HepG2 (cell line): Measurements from ENCODE around the gene P2RX1. TPM values are rescaled to one million over a fixed set of nuclear protein-coding genes. Genes with fewer than 3 reads are reported as not detected.

ENCODE experiments used
- ATAC-seq: fragments of 200-7000 bp; cut with Tn5 transposase; 3 replicates; pipeline ENCODE4 v1.9.1; 2020; ENCODE audit warnings: mild to moderate bottlenecking, moderate library complexity
- BruUV-seq: library from RNA; stranded (reverse); fragments of 400-500 nt; replicated peaks from 2 replicates; lab custom pipeline; 2021; lab: Mats Ljungman, UMichigan
- CTCF ChIA-PET: fragments of 300-600 bp; formaldehyde crosslinking; extraction: SDS; loops from one replicate; lab custom pipeline; 2021; ENCODE audit warnings: low total read pairs, inconsistent platforms, low intra/inter-chr PET ratio; lab: Yijun Ruan, JAX
- POLR2A ChIA-PET: fragments of 350-600 bp; sonication (Branson Sonifier 250); formaldehyde crosslinking; loops from one replicate; lab custom pipeline; 2020; ENCODE audit warnings: antibody characterized with exemption, inconsistent platforms; lab: Yijun Ruan, JAX
- DNase-seq: peaks from one replicate; pipeline ENCODE4 v3.0.0-alpha.2; 2015; ENCODE audit warnings: low spot score
- FAIRE-seq: peaks from 3 replicates; lab custom pipeline; 2011; peaks lifted over from hg19 to GRCh38; lab: Jason Lieb, UNC
- H2AFZ ChIP-seq: one replicate; pipeline ENCODE4 v1.6.1; 2011; ENCODE audit warnings: low read length, inconsistent platforms
- H3K27ac ChIP-seq: fragments of 300-600 bp; 3 replicates; pipeline ENCODE4 v1.8.0; 2011; ENCODE audit warnings: mixed run types, mild to moderate bottlenecking, mixed read lengths, low read length, inconsistent platforms; ENCODE audit not compliant: insufficient read depth; ENCODE audit errors: extremely low read length
- H3K27me3 ChIP-seq, 2 experiments: fragments of 200-600 bp in 1 of 2; 2 replicates in 1 of 2; 3 replicates in 1 of 2; pipeline versions ENCODE4 v1.6.0 to v1.8.0; 2011; ENCODE audit warnings: low read length in 2 of 2, mild to moderate bottlenecking in 2 of 2, moderate library complexity in 2 of 2, inconsistent platforms in 1 of 2; ENCODE audit not compliant: insufficient read depth in 2 of 2, control insufficient read depth in 1 of 2
- H3K36me3 ChIP-seq, 2 experiments: fragments of 200-600 bp in 1 of 2; replicated peaks in 1 of 2; 2 replicates in 1 of 2; 3 replicates in 1 of 2; pipeline versions ENCODE4 v1.5.1 to v1.8.0; 2011; ENCODE audit warnings: low read length in 2 of 2, inconsistent platforms in 1 of 2; ENCODE audit not compliant: insufficient read depth in 2 of 2, control insufficient read depth in 1 of 2
- H3K4me1 ChIP-seq: 2 replicates; pipeline ENCODE4 v1.5.1; 2012; ENCODE audit warnings: low read length, inconsistent platforms; ENCODE audit not compliant: insufficient read depth
- H3K4me2 ChIP-seq: 2 replicates; pipeline ENCODE4 v1.6.0; 2011; ENCODE audit warnings: low read depth, low read length, inconsistent platforms
- H3K4me3 ChIP-seq, 3 experiments: fragments of 200-600 bp in 1 of 3; sonication (generic), shearing (Covaris generic) in 1 of 3; replicated peaks in 1 of 3; 2 replicates each; pipeline ENCODE4 v1.5.1; 2011 to 2016; ENCODE audit warnings: low read length in 3 of 3, inconsistent platforms in 2 of 3, low read depth in 2 of 3, mild to moderate bottlenecking in 2 of 3, control low read depth in 1 of 3, mixed read lengths in 1 of 3; ENCODE audit not compliant: insufficient read depth in 1 of 3
- H3K79me2 ChIP-seq: one replicate; pipeline ENCODE4 v1.6.1; 2011; ENCODE audit warnings: low read length, inconsistent platforms; ENCODE audit not compliant: insufficient read depth
- H3K9ac ChIP-seq: 2 replicates; pipeline ENCODE4 v1.6.0; 2011; ENCODE audit warnings: mild to moderate bottlenecking, low read depth, low read length, inconsistent platforms; ENCODE audit not compliant: insufficient read depth
- H3K9me3 ChIP-seq: 2 replicates; pipeline ENCODE4 v1.5.1; 2012; ENCODE audit warnings: mild to moderate bottlenecking, low read length
- H4K20me1 ChIP-seq: 2 replicates; pipeline ENCODE4 v1.6.0; 2011; ENCODE audit warnings: inconsistent platforms, mild to moderate bottlenecking, low read length, moderate library complexity; ENCODE audit not compliant: insufficient read depth
- BHLHE40 ChIP-seq: IDR thresholded peaks from 2 replicates; pipeline ENCODE4 v1.6.1; 2011; ENCODE audit warnings: low read length, improper control_type of control experiment
- HNRNPH1 ChIP-seq: fragments of 200-400 bp; formaldehyde crosslinking; optimal IDR thresholded peaks from 2 replicates; pipeline ENCODE3; 2017; ENCODE audit warnings: mild to moderate bottlenecking, low read depth, low read length
- MATR3 ChIP-seq: sonication (generic); formaldehyde crosslinking; IDR thresholded peaks from 2 replicates; pipeline ENCODE4 v1.4.0; 2020; ENCODE audit warnings: missing genetic modification reagents
- NFYB ChIP-seq: sonication (generic); formaldehyde crosslinking; IDR thresholded peaks from 2 replicates; pipeline ENCODE4 v1.4.0; 2020; ENCODE audit warnings: missing genetic modification reagents
- NFYC ChIP-seq: IDR thresholded peaks from 2 replicates; pipeline ENCODE4 v1.6.1; 2016; ENCODE audit warnings: missing genetic modification reagents, missing compliant biosample characterization
- NKX3-1 ChIP-seq: sonication (generic); formaldehyde crosslinking; IDR thresholded peaks from 2 replicates; pipeline ENCODE4 v1.5.0; 2020; ENCODE audit warnings: missing genetic modification reagents
- RCOR2 ChIP-seq: IDR thresholded peaks from 2 replicates; pipeline ENCODE4 v1.6.1; 2016; ENCODE audit warnings: missing biosample characterization, missing genetic modification reagents
- SMAD1 ChIP-seq: sonication (generic); formaldehyde crosslinking; IDR thresholded peaks from 2 replicates; pipeline ENCODE4 v1.4.0; 2020; ENCODE audit warnings: missing genetic modification reagents, low read depth, mild to moderate bottlenecking, borderline replicate concordance
- ZKSCAN5 ChIP-seq: sonication (generic); formaldehyde crosslinking; IDR thresholded peaks from 2 replicates; pipeline ENCODE4 v1.5.1; 2020; ENCODE audit warnings: mild to moderate bottlenecking, missing genetic modification reagents
- ZNF225 ChIP-seq: sonication (generic); formaldehyde crosslinking; IDR thresholded peaks from 2 replicates; pipeline ENCODE4 v1.4.0; 2020; ENCODE audit warnings: mild to moderate bottlenecking, missing genetic modification reagents
- ZNF282 ChIP-seq: fragments of 450-650 bp; IDR thresholded peaks from 2 replicates; pipeline ENCODE4 v1.6.1; 2018; ENCODE audit not compliant: partially characterized antibody
- ZNF598 ChIP-seq: sonication (generic); formaldehyde crosslinking; IDR thresholded peaks from 2 replicates; pipeline ENCODE4 v1.5.1; 2020; ENCODE audit warnings: mild to moderate bottlenecking, missing genetic modification reagents, borderline replicate concordance
- ZNF614 ChIP-seq: IDR thresholded peaks from 2 replicates; pipeline ENCODE4 v1.6.1; 2018; ENCODE audit warnings: missing biosample characterization, missing genetic modification reagents, inconsistent platforms, borderline replicate concordance
- ZNF672 ChIP-seq: sonication (generic); formaldehyde crosslinking; IDR thresholded peaks from 2 replicates; pipeline ENCODE4 v1.8.1; 2022; ENCODE audit warnings: missing genetic modification reagents
- WGBS: methylation state at CpG from one replicate; pipeline ENCODE4 v1.1.6; 2017; ENCODE audit warnings: low lambda C conversion rate; 5-methylcytosine and 5-hydroxymethylcytosine counted together
- in situ Hi-C: cut with HindIII; loops from 2 replicates; pipeline ENCODE4 v1.10.0; 2017; ENCODE audit warnings: low pct_unique_long_range_greater_than_20kb; ENCODE audit not compliant: extremely low pct_ligation_motif_present
- intact Hi-C: fragments of 100-400 bp; cut with micrococcal nuclease; formaldehyde crosslinking; loops from one replicate; pipeline ENCODE4 v1.10.0; 2022; ENCODE audit not compliant: unreplicated experiment
- polyA plus RNA-seq, 8 experiments: library from polyadenylated mRNA; depleted of rRNA in 3 of 8; stranded (reverse) in 7 of 8; unstranded in 1 of 8; fragments of >200 nt; fragmentation: Illumina TruSeq in 4 of 8; extraction: Trizol in 4 of 8; gene quantifications; 2 replicates each; pipeline versions ENCODE4 v1.2.1 to v1.2.3, GENCODE V29; 2011 to 2016; ENCODE audit warnings: low read depth in 4 of 8, missing spikeins in 1 of 8, mixed read lengths in 1 of 8; ENCODE audit not compliant: insufficient read depth in 1 of 8
- total RNA-seq, 5 experiments: library from RNA; depleted of rRNA; stranded (reverse); fragments of >200 nt; fragmentation: Illumina TruSeq; extraction: Trizol; gene quantifications; 2 replicates each; pipeline ENCODE4 v1.2.3, GENCODE V29; 2016; ENCODE audit warnings: low read depth in 1 of 5
- TF ChIP-seq, protein P1 (sequence below): IDR thresholded peaks from 2 replicates; pipeline ENCODE4 v1.6.1; 2012; ENCODE audit warnings: inconsistent platforms
- TF ChIP-seq, protein P2 (sequence below): sonication (generic); formaldehyde crosslinking; IDR thresholded peaks from 2 replicates; pipeline ENCODE4 v1.8.0; 2022; ENCODE audit warnings: missing genetic modification reagents, mild to moderate bottlenecking, inconsistent platforms, borderline replicate concordance
- TF ChIP-seq, protein P3 (sequence below): sonication (generic); formaldehyde crosslinking; IDR thresholded peaks from 2 replicates; pipeline ENCODE4 v1.9.0; 2021; ENCODE audit warnings: mild to moderate bottlenecking, missing genetic modification reagents

The P2RX1 gene
- total and polyA plus RNA-seq, 2 of the 13 experiments (the other 11 are each of a cell fraction or from before 2014, with no cell fraction given), result 0.04 to 0.50 TPM

DNA sequence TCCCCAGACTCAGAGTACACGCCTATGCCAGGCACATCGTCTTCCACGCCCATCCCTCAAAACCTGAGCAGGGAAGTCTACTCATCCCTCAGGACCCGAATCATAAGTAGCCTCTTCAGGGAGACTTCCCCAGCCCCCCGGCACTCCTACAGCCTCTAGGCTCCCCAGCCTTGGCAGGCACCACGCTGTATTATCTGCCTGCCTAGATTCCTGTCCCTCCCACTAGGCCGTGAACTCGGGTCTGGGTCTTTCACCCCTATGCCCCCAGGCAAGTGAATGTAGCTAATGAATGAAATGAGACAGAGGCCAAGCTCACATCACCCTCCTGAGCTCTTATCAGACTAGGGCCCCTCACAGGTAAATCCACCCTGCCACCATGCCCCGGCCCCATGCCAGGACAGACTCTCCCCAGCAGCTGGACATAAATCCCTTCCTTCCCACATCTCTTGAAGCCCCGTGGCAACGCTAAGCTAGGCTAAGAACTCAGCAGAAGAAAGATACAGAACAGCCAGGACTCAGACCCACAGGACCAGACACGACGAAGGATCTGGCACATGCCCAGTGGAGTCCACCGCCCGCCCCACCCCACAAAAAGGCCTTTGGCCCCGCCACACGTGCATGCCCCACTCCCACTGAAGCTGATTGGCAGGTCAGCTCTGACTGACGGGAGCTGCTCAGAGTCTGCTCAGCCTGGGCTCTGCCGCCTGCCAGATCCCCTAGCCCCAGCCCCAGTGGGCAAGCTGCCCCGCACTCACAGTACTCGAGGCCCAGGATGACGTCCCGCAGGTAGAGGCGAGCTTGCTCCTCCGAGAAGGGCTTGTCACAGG lies 36.5 kb downstream of the P2RX1 start:
- Histone ChIP-seq H3K4me3 (no peak overlapping the region), H3K79me2 (no peaks in the 10 kb centered on the region), H3K9me3 (no peaks in the 10 kb centered on the region), H3K36me3 (no peaks in the 10 kb centered on the region; a peak in 1 of 5 replicates), H4K20me1 (no peaks in the 10 kb centered on the region), H3K27ac (no peak overlapping the region), H3K4me2 (no peak overlapping the region), H3K9ac (no peak overlapping the region), H3K27me3 (no peaks in the 10 kb centered on the region), H2AFZ (no peak overlapping the region), H3K4me1 (peaks cover 8% of the 10 kb centered on the region; the same call in 1 of the 2 replicates)
- peak; percentile 69 for ATAC-seq
- in situ Hi-C loops, result no loop called here
- WGBS, result 84% methylated on average over 22 of the region's 25 CpGs
- intact Hi-C loops, result no loop called here
- no TSS peak for BruUV-seq
- DNase-seq, result no peak
- POLR2A ChIA-PET, result interaction anchor here (1.5 to 1.6 kb wide), 2 partner anchors 25 to 34 kb away, joined by 5 to 7 read pairs; partner anchors contain the start of gene NCBP3
- CTCF ChIA-PET, result no interaction called here
- FAIRE-seq, result no peak
- TF ChIP-seq NKX3-1 (CRISPR knock-in tag), result no peak
- TF ChIP-seq ZNF672 (CRISPR knock-in tag), result no peak
- TF ChIP-seq, protein P1, sequence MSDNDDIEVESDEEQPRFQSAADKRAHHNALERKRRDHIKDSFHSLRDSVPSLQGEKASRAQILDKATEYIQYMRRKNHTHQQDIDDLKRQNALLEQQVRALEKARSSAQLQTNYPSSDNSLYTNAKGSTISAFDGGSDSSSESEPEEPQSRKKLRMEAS, result 0 out of 2 replicates have a peak, but pooled peaks have one; percentile 18
- TF ChIP-seq NFYC, result peak; percentile 27; the same call in 1 of the 2 replicates
- TF ChIP-seq, protein P2, sequence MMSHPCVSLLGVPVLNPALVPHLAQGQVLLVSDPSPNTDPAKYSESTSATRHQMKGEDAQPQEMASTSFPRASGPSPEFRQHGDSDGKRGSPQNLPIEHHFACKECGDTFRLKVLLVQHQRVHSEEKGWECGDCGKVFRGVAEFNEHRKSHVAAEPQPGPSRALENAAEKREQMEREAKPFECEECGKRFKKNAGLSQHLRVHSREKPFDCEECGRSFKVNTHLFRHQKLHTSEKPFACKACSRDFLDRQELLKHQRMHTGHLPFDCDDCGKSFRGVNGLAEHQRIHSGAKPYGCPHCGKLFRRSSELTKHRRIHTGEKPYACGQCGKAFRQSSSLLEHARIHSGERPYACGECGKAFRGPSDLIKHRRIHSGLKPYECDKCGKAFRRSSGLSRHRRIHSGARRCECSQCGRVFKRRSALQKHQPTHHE (CRISPR knock-in tag), result no peak
- TF ChIP-seq NFYB (CRISPR knock-in tag), result peak; percentile 64
- TF ChIP-seq, protein P3, sequence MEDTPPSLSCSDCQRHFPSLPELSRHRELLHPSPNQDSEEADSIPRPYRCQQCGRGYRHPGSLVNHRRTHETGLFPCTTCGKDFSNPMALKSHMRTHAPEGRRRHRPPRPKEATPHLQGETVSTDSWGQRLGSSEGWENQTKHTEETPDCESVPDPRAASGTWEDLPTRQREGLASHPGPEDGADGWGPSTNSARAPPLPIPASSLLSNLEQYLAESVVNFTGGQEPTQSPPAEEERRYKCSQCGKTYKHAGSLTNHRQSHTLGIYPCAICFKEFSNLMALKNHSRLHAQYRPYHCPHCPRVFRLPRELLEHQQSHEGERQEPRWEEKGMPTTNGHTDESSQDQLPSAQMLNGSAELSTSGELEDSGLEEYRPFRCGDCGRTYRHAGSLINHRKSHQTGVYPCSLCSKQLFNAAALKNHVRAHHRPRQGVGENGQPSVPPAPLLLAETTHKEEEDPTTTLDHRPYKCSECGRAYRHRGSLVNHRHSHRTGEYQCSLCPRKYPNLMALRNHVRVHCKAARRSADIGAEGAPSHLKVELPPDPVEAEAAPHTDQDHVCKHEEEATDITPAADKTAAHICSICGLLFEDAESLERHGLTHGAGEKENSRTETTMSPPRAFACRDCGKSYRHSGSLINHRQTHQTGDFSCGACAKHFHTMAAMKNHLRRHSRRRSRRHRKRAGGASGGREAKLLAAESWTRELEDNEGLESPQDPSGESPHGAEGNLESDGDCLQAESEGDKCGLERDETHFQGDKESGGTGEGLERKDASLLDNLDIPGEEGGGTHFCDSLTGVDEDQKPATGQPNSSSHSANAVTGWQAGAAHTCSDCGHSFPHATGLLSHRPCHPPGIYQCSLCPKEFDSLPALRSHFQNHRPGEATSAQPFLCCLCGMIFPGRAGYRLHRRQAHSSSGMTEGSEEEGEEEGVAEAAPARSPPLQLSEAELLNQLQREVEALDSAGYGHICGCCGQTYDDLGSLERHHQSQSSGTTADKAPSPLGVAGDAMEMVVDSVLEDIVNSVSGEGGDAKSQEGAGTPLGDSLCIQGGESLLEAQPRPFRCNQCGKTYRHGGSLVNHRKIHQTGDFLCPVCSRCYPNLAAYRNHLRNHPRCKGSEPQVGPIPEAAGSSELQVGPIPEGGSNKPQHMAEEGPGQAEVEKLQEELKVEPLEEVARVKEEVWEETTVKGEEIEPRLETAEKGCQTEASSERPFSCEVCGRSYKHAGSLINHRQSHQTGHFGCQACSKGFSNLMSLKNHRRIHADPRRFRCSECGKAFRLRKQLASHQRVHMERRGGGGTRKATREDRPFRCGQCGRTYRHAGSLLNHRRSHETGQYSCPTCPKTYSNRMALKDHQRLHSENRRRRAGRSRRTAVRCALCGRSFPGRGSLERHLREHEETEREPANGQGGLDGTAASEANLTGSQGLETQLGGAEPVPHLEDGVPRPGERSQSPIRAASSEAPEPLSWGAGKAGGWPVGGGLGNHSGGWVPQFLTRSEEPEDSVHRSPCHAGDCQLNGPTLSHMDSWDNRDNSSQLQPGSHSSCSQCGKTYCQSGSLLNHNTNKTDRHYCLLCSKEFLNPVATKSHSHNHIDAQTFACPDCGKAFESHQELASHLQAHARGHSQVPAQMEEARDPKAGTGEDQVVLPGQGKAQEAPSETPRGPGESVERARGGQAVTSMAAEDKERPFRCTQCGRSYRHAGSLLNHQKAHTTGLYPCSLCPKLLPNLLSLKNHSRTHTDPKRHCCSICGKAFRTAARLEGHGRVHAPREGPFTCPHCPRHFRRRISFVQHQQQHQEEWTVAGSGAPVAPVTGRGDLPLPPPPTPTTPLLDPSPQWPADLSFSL (CRISPR knock-in tag), result no peak
- no peak for TF ChIP-seq RCOR2 (CRISPR knock-in tag)
- TF ChIP-seq ZNF225, result no peak
- TF ChIP-seq MATR3 (CRISPR knock-in tag), result no peak
- TF ChIP-seq SMAD1 (CRISPR knock-in tag), result no peak
- no peak for TF ChIP-seq HNRNPH1
- TF ChIP-seq ZKSCAN5 (CRISPR knock-in tag), result no peak
- TF ChIP-seq ZNF282, result no peak
- no peak for TF ChIP-seq ZNF598 (CRISPR knock-in tag)
- peak; percentile 97 for TF ChIP-seq BHLHE40
- TF ChIP-seq ZNF614 (CRISPR knock-in tag), result no peak
